Stimulated activated CD8-positive, alpha-beta memory T cell treated with anti-CD3 and anti-CD28 coated beads, Interleukin-15, amount 100 ng/mL, for 48 hours (primary cell): Measurements from ENCODE around the gene SHH.

Source experiments
- DNase-seq, 2 donors: peaks; one replicate each; pipeline ENCODE4 v3.0.0-alpha.2; 2020; ENCODE audit warnings: low read depth in 2 of 2

SHH gene

DNA sequence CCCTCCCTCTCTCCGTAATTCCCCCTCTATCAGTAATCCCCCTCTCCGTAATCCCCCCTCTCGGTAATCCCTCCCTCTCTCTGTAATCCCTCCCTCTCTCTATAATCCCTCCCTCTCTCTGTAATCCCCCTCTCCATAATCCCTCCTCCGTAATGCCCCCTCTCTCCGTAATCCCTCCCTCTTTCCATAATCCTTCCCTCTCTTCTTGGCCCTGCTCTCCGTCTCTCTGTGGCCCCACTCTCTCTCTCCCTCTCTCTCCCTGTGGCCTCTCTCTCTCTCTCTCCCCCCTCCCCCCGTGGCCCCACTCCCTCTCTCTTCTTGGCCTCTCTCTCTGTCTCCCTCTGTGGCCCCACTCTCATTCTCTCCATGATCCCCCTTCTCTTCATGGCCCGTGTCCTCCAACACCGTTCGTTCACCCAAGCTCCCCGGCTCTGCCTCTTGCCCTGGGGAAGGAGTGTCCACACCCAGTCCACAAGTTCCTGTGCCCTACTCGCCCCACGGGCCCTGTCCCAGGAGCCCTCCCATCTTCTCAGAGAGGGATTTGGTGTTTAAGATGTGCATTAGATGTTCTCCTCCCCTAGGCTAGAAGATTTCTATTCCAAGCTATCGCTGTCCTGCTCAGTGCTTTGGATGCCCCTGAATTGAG, 19.8 kb downstream of the SHH start:
- no peak for DNase-seq

GRCh38 chr7:155791836-155792235, 20.4 kb downstream of the SHH start:
- DNase-seq: no peak

GRCh38 chr7:155791214-155791737, 21.0 kb downstream of the SHH start:
- DNase-seq: no peak

- no peak for DNase-seq
Observed at GRCh38 chr7:155790666-155791065, 21.6 kb downstream of the SHH start.

- no peak for DNase-seq
Observed at GRCh38 chr7:155789001-155789725, 23.1 kb downstream of the SHH start.

- DNase-seq: no peak
Observed at GRCh38 chr7:155788616-155789000, 23.7 kb downstream of the SHH start.

GRCh38 chr7:155787171-155787851, 25.0 kb downstream of the SHH start:
- DNase-seq: no peak

DNA sequence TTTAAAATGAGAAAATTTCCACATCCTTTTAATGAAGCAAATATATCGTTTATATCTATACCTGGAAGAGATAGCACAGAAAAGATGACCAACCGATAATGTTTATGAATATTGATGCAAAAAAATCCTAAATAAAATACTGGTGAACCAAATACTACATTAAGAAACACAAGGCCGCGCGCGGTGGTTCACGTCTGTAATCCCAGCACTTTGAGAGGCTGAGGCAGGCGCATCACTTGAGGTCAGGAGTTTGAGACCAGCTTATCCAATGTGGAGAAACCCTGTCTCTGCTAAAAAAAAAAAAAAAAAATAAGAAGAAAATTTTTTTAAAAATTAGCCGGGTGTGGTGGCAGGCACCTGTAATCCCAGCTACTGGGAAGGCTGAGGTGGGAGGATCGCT, 25.8 kb downstream of the SHH start:
- DNase-seq: no peak

DNA sequence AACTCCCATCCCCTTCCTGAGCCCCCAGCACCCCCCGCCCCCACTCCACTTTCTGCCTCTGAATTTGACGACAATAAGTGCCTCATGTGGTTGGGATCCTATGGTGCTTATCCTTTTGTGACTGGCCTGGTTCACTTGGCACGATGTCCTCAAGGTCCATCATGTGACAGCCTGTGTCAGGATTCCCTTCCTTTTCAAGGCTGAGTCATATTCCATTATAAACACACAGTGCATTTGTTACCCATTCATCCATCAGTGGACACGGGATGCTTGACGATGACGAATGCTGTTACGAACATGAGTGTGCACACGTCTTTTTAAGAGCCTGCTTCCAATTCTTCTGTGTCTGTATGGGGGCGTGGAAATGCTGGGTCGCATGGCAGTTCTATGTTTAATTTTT, 26.7 kb downstream of the SHH start:
- no peak for DNase-seq

- DNase-seq: no peak
Observed at GRCh38 chr7:155782466-155782865, 29.8 kb downstream of the SHH start.

GRCh38 chr7:155781433-155781832, 30.8 kb downstream of the SHH start:
- DNase-seq: no peak

- DNase-seq: no peak
Observed at GRCh38 chr7:155780884-155781283, 31.4 kb downstream of the SHH start.

DNA sequence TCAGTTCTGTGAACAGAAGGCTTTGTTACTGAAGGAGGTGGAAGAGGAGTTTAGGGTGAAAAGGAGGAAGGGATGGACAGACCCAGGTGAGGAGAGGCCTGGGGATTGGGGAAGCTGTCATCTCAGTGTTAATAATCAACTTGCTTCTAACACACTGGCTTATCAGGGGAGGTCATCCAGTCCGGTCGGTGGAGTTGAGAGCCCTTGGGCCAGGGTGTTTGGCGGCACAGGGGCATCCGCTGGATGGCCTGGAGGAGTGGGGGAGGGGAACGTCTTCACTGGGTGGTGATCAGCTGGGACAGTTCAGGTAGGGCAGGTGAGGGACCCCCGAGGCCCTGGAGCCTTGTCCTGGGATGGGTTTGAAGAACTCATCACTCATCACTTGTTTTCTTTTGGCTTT, 33.9 kb downstream of the SHH start:
- DNase-seq: no peak

- no peak for DNase-seq
Observed at GRCh38 chr7:155776606-155777005, 35.7 kb downstream of the SHH start.

DNA sequence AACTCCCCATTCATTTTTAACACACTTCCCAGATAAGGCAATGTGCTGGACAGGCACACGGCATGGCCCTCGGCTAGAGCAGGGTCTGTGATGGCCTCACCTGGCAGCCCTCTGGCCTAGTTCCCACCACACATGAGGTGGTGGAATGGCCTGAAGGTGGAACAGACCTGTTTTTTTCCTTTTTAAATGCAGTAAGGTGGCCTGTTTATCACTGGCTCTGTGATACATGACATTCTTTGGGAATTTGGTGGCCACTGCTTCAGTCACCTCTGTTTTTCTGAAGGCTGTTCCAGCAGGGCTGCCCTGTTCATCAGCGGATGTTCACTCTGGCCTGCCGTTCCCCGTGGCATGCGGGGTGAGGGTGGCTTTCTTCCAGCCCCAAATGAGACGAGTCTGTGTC, 36.6 kb downstream of the SHH start:
- no peak for DNase-seq

- no peak for DNase-seq
Observed at GRCh38 chr7:155774947-155775346, 37.3 kb downstream of the SHH start.

DNA sequence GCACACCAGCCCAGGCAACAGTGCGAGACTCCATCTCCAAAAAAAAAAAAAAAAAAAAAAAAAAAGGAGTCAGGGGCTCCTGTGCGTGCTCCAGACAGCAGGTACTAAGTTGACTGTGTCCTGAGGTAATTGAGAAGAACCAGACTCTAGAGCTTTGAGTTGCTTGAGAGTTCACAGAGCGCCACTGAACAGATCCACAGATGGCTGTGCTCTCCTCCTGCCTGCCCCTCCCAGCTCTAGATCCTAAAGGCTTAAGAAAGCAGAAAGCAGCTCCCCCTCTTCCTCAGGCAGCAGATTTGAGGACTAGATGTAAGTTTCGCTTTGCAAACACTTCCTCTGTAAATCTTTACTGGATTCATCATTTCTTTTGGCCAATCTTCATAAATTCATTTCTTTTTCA, 38.7 kb downstream of the SHH start:
- no peak for DNase-seq

DNA sequence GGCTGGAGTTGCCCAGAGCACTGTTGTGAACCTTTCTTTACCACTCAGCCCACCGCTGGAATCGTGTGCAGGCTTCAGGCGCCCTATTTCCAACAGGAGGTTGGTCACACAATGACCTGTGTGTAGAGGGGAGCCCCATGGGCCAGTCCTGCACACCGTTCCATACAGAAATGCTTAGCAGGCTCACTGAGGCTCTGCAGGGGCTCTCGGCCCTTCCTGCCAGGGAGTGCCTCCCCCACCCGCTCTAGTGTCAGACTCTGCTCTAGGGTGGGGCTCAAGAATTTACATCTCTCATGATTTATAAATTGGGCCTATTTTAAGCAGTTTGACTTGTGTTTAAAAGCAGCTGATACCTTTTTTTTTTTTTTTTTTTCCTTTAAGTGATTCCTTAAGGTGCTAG, 42.0 kb downstream of the SHH start:
- DNase-seq: no peak

GRCh38 chr7:155769701-155770100, 42.6 kb downstream of the SHH start:
- DNase-seq: no peak

DNA sequence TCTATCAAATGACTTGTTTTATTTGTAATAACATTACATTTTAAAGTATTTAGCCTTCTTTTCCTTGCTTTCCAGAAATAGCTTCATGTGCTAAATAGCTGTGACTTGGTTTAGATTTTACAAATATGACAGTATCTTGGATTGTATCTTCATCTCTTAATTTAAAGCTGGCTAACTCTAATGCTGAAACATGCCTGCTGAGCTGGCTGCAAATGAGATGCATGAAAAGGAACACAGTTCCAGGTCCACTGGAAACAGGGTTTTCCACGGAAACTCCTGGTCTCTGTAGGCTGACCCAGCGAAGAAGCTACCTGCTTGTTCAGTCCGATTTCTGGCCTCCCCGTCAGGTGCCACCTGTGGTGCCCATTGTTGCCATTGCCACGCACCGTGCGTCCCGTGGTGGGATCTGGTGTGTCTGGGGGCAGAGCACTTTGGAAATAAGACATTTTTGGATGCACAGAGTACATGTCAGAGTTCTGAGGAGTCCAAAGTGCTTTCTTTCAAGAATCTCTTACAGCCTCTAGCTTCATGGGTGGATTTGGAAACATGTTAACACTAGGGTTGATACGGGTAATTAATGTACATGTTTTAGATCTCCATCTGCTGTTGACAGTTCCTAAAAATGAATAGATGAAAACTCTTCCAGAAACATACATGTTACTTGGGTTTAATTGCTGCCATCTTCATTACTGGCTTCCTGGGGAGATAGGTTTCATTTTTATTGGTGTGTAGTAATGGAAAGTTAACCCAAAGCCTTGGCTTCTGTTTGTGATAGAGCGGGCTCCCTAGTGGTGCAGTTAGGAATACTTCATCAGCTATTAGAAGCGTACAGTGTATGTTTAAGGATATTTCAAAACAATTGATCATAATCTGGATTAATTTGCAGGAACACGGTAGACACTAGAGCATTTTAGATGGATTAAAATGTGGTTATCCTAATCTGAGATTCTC, 45.0 kb downstream of the SHH start:
- no peak for DNase-seq

DNA sequence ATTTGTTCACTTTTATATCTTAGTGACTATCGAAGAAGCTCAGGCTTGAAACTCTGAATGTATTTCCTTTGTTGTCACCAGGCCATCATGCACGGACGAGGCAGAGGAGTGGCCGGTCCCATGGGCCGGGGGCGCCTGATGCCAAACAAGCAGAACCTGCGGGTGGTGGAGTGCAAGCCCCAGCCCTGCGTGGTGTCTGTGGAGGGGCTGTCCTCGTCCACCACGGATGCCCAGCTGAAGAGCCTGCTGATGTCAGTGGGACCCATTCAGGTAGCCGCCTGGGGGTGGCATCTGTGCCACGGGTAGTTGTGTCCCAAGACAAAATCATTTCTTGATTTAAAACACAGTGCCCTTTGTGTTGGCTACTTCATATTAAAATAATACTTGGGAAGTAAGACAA, 45.9 kb downstream of the SHH start:
- no peak for DNase-seq

GRCh38 chr7:155765458-155765857, 46.8 kb downstream of the SHH start:
- DNase-seq: no peak
